ENCODE results near the gene SH2B3. TPM values are rescaled to one million over a fixed set of nuclear protein-coding genes. Genes with fewer than 3 reads are reported as not detected.

The SH2B3 gene
- total RNA-seq, 2 experiments from 2014 or later, result 25.8 to 51.3 TPM

- Histone ChIP-seq H4K20me1 (ENCODE audit: insufficient read depth, low read length) (peaks cover under 1% of the 10 kb centered on the region; the same call in 1 of the 2 replicates), H3K9me3 (ENCODE audit: low read length) (no peaks in the 10 kb centered on the region), H3K79me2 (ENCODE audit: insufficient read depth, low read depth, low read length) (no peaks in the 10 kb centered on the region), H3K4me3 (ENCODE audit: low read depth, low read length, poor library complexity, severe bottlenecking) (no peak overlapping the region), H3K9me2 (ENCODE audit: insufficient read depth, low read length) (no peaks in the 10 kb centered on the region), H3K4me1 (ENCODE audit: insufficient read depth, low read length, poor library complexity, severe bottlenecking) (peaks cover 30% of the 10 kb centered on the region), H3K27ac (ENCODE audit: low read depth, low read length, poor library complexity, severe bottlenecking) (no peak overlapping the region), H3K4me2 (ENCODE audit: low read length) (no peak overlapping the region), H2AFZ (ENCODE audit: low read length) (no peak overlapping the region), H3K36me3 (ENCODE audit: insufficient read depth, low read length) (peaks cover 85% of the 10 kb centered on the region)
- POLR2A ChIA-PET, result interaction anchor here (0.8 to 2.6 kb wide), 5 partner anchors 15 to 53 kb away, joined by 4 to 11 read pairs (median 5); no protein-coding TSS in a partner anchor
- intact Hi-C loops (cut with micrococcal nuclease; ENCODE audit: unreplicated experiment), result loop anchor here (1.0 kb wide), 3 partner anchors 48 to 78 kb away; no protein-coding TSS in a partner anchor
- TF ChIP-seq EZH2phosphoT487 (IDR thresholded peaks at IDR 0.05; ENCODE audit: borderline replicate concordance, low read depth, low read length), result no peak
- TF ChIP-seq CTCF (conservative IDR thresholded peaks at IDR 0.05; ENCODE audit: low read length), result no peak
- no peak for DNase-seq (ENCODE audit: low spot score)
- CTCF ChIA-PET (ENCODE audit: unreplicated experiment), result interaction anchor here (0.8 to 2.8 kb wide), 5 partner anchors 8 to 59 kb away, joined by 3 to 37 read pairs (median 4); no protein-coding TSS in a partner anchor
- BruUV-seq (replicated peaks), result no TSS peak
These were observed 45.5 kb downstream of the SH2B3 start for GRCh38 chr12:111451232-111451631.

DNA sequence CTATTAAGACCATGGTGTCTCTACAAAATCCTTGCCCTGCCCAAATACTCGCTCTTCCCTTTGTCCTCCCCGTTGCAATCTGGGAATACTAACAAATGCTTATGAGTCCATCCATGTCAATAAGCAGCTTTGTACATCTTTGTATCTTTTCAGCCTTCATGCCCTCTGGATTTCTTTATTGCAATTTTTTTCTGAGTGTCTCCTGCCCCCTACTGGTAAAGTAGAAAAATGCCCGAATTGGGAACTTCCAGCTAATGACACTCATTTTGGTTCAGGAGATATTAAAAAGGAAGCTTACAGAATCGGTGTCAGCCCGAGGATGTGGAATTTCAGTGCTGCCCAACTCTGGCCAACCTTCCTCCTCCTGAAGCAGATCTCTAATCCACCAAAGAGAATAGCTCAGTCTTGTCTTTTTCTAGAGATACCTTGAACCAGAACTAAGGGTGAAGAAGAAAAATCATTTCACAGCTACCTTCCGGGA, 46.0 kb downstream of the SH2B3 start:
- Histone ChIP-seq H3K27ac (ENCODE audit: low read depth, low read length, poor library complexity, severe bottlenecking) (no peak overlapping the region), H3K4me3 (ENCODE audit: low read depth, low read length, poor library complexity, severe bottlenecking) (no peak overlapping the region), H3K36me3 (ENCODE audit: insufficient read depth, low read length) (peaks cover 82% of the 10 kb centered on the region), H3K9me3 (ENCODE audit: low read length) (no peaks in the 10 kb centered on the region), H3K4me2 (ENCODE audit: low read length) (no peak overlapping the region), H2AFZ (ENCODE audit: low read length) (no peak overlapping the region), H3K4me1 (ENCODE audit: insufficient read depth, low read length, poor library complexity, severe bottlenecking) (peaks cover 26% of the 10 kb centered on the region), H4K20me1 (ENCODE audit: insufficient read depth, low read length) (no peaks in the 10 kb centered on the region; the same call in 1 of the 2 replicates), H3K9me2 (ENCODE audit: insufficient read depth, low read length) (no peaks in the 10 kb centered on the region), H3K79me2 (ENCODE audit: insufficient read depth, low read depth, low read length) (no peaks in the 10 kb centered on the region)
- DNase-seq (ENCODE audit: low spot score), result peak; percentile 68
- TF ChIP-seq CTCF (conservative IDR thresholded peaks at IDR 0.05; ENCODE audit: low read length) (peak; percentile 99), EZH2phosphoT487 (IDR thresholded peaks at IDR 0.05; ENCODE audit: borderline replicate concordance, low read depth, low read length) (no peak)
- BruUV-seq (replicated peaks), result no TSS peak
- ChIA-PET CTCF (ENCODE audit: unreplicated experiment) (interaction anchor here (0.8 to 2.8 kb wide), 4 partner anchors 8 to 55 kb away, joined by 3 to 37 read pairs (median 12); no protein-coding TSS in a partner anchor), POLR2A (interaction anchor here (0.5 to 2.6 kb wide), 9 partner anchors 9 to 676 kb away, joined by 3 to 11 read pairs (median 4); no protein-coding TSS in a partner anchor)
- intact Hi-C loops (cut with micrococcal nuclease; ENCODE audit: unreplicated experiment), result loop anchor here (1.0 kb wide), 3 partner anchors 48 to 78 kb away; no protein-coding TSS in a partner anchor
